Measurements from ENCODE around the gene RELN. TPM values are rescaled to one million over a fixed set of nuclear protein-coding genes. Genes with fewer than 3 reads are reported as not detected.

Gene RELN
- total and polyA plus RNA-seq, 2 donors from 2014 or later = 0.95 to 5.4 TPM

DNA sequence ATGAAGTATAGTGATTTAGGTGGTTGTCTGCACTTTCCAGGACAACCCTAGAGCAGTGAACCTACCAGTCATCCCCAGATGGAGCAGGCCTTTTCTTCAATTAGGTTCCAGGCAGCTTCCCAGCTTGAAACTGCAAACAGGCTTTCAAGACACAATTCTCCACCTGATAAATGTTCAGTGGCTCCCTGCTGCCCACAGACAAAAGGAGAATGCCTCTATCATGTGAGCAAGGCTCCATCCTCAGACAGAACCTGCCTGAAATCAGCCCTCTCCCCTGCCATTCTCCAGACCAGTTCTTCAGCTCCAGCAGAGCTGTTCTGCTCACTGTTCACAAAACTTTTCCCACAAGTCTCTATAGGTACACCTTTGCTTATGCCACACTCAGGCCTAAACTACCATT lies 22.1 kb downstream of the RELN start:
- H3K4me1 ChIP-seq (ENCODE audit: control insufficient read depth in 2 of 3, insufficient read depth in 2 of 3, low read depth in 1 of 3, low read length in 3 of 3) = no peaks in the 10 kb centered on the region
- no peaks in the 10 kb centered on the region for H3K9me3 ChIP-seq (ENCODE audit: control insufficient read depth in 2 of 3, insufficient read depth in 1 of 3, low read length in 3 of 3)
- DNase-seq (no peak), FAIRE-seq (no peak)
- no peaks in the 10 kb centered on the region for H3K27me3 ChIP-seq (ENCODE audit: control insufficient read depth, insufficient read depth, low read length)
- H3K9ac ChIP-seq (ENCODE audit: low read length in 3 of 3) = no peak overlapping the region
- H3K27ac ChIP-seq (ENCODE audit: low read depth in 2 of 2, low read length in 2 of 2) = no peak overlapping the region
- H3K4me3 ChIP-seq (ENCODE audit: low read length in 3 of 3) = no peak overlapping the region
- intact Hi-C loops (cut with DNase I) = no loop called here
- no peaks in the 10 kb centered on the region for H3K36me3 ChIP-seq (ENCODE audit: control insufficient read depth in 2 of 3, insufficient read depth in 3 of 3, low read length in 3 of 3)
- TF ChIP-seq, protein P1, sequence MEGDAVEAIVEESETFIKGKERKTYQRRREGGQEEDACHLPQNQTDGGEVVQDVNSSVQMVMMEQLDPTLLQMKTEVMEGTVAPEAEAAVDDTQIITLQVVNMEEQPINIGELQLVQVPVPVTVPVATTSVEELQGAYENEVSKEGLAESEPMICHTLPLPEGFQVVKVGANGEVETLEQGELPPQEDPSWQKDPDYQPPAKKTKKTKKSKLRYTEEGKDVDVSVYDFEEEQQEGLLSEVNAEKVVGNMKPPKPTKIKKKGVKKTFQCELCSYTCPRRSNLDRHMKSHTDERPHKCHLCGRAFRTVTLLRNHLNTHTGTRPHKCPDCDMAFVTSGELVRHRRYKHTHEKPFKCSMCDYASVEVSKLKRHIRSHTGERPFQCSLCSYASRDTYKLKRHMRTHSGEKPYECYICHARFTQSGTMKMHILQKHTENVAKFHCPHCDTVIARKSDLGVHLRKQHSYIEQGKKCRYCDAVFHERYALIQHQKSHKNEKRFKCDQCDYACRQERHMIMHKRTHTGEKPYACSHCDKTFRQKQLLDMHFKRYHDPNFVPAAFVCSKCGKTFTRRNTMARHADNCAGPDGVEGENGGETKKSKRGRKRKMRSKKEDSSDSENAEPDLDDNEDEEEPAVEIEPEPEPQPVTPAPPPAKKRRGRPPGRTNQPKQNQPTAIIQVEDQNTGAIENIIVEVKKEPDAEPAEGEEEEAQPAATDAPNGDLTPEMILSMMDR (IDR thresholded peaks at IDR 0.05; ENCODE audit: borderline replicate concordance, extremely low read depth, insufficient read depth) = no peak

DNA sequence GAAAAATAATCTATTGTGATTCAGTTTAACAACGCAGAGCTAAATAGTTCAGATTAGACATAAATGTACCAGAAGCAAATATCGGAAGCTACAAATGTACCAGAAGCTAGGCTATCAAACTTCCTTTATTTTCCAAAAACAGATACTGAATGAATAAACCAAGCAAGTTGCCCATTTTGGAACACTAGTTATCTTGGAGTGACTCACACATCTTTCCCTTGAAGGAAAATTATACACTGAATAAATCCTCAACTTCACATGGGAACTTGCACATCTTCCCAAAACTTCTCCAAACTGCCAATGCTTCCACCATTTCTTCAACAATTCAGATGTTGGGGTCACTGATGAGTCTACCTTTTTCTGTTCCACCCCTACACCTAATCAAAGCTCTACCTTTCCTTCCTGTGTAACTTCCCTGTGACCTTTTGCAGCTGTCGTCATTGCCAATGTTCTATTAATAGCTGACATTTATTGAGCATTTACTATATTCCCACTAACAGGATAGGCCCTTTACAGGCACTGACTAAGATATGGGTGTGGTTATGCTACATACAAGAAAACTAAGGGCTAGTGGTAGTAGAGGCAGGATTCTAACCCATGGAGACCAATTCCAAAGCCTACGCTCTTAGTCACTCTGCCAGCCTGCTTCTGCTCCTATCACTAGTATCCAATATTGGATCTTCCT lies 22.7 kb downstream of the RELN start:
- no peak overlapping the region for H3K4me3 ChIP-seq (ENCODE audit: low read length in 3 of 3)
- H3K9ac ChIP-seq (ENCODE audit: low read length in 3 of 3) = no peak overlapping the region
- H3K9me3 ChIP-seq (ENCODE audit: control insufficient read depth in 2 of 3, insufficient read depth in 1 of 3, low read length in 3 of 3) = no peaks in the 10 kb centered on the region
- intact Hi-C loops (cut with DNase I) = no loop called here
- TF ChIP-seq, protein P1 (IDR thresholded peaks at IDR 0.05; ENCODE audit: borderline replicate concordance, extremely low read depth, insufficient read depth) = no peak
- H3K4me1 ChIP-seq (ENCODE audit: control insufficient read depth in 2 of 3, insufficient read depth in 2 of 3, low read depth in 1 of 3, low read length in 3 of 3) = no peaks in the 10 kb centered on the region
- no peaks in the 10 kb centered on the region for H3K27me3 ChIP-seq (ENCODE audit: control insufficient read depth, insufficient read depth, low read length)
- H3K27ac ChIP-seq (ENCODE audit: low read depth in 2 of 2, low read length in 2 of 2) = no peak overlapping the region
- DNase-seq (no peak), FAIRE-seq (no peak)
- H3K36me3 ChIP-seq (ENCODE audit: control insufficient read depth in 2 of 3, insufficient read depth in 3 of 3, low read length in 3 of 3) = no peaks in the 10 kb centered on the region

DNA sequence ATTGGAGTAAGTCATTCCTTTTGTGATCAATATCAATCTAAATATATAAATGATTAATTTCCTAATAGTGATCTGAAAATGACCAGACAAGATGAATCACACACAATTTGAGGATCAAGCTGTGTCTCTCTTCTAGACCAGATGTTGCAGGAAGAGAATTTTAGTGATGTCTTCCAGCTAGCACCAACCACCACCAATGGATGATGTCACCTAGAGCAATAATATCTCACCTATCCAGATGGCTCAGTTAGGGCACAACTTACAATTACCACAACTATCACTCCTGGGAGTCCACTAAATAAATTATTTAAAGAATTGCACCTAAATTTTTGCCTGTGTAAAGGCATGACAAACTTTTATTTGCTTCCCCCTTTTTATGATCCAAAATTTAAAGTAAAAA lies 25.2 kb downstream of the RELN start:
- no peak for FAIRE-seq
- intact Hi-C loops (cut with DNase I) = no loop called here
- H3K9me3 ChIP-seq (ENCODE audit: control insufficient read depth in 2 of 3, insufficient read depth in 1 of 3, low read length in 3 of 3) = no peaks in the 10 kb centered on the region
- TF ChIP-seq, protein P1 (IDR thresholded peaks at IDR 0.05; ENCODE audit: borderline replicate concordance, extremely low read depth, insufficient read depth) = no peak
- H3K9ac ChIP-seq (ENCODE audit: low read length in 3 of 3) = no peak overlapping the region
- no peak overlapping the region for H3K27ac ChIP-seq (ENCODE audit: low read depth in 2 of 2, low read length in 2 of 2)
- no peak overlapping the region for H3K4me3 ChIP-seq (ENCODE audit: low read length in 3 of 3)
- DNase-seq = no peak
- no peaks in the 10 kb centered on the region for H3K27me3 ChIP-seq (ENCODE audit: control insufficient read depth, insufficient read depth, low read length)
- no peaks in the 10 kb centered on the region for H3K4me1 ChIP-seq (ENCODE audit: control insufficient read depth in 2 of 3, insufficient read depth in 2 of 3, low read depth in 1 of 3, low read length in 3 of 3)
- no peaks in the 10 kb centered on the region for H3K36me3 ChIP-seq (ENCODE audit: control insufficient read depth in 2 of 3, insufficient read depth in 3 of 3, low read length in 3 of 3)

DNA sequence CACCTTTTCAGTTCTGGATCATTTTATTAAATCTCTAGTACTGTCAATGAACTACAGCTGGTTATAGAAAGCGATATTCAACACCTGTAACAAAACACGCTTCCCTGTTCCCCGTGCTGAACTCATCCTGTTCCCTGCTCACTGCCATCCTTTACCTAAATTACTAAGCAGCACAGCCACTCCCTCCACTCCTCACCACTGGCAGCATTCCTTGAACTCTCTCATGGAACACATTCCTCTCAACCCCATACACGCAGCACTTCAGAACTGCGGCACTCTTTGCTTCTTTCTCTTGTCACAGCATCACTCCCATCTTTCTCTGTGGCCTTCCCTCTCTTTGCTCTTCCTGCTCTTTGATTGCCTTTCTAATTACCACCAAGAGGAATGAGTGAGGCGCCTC lies 27.4 kb downstream of the RELN start:
- Histone ChIP-seq H3K9ac (ENCODE audit: low read length in 3 of 3) (no peak overlapping the region), H3K27me3 (ENCODE audit: control insufficient read depth, insufficient read depth, low read length) (no peaks in the 10 kb centered on the region), H3K27ac (ENCODE audit: low read depth in 2 of 2, low read length in 2 of 2) (no peak overlapping the region), H3K36me3 (ENCODE audit: control insufficient read depth in 2 of 3, insufficient read depth in 3 of 3, low read length in 3 of 3) (no peaks in the 10 kb centered on the region), H3K9me3 (ENCODE audit: control insufficient read depth in 2 of 3, insufficient read depth in 1 of 3, low read length in 3 of 3) (no peaks in the 10 kb centered on the region), H3K4me3 (ENCODE audit: low read length in 3 of 3) (no peak overlapping the region), H3K4me1 (ENCODE audit: control insufficient read depth in 2 of 3, insufficient read depth in 2 of 3, low read depth in 1 of 3, low read length in 3 of 3) (no peaks in the 10 kb centered on the region)
- FAIRE-seq (no peak), DNase-seq (peak in 2 of 5 donors; percentile 10 to 19)
- intact Hi-C loops (cut with DNase I) = no loop called here
- TF ChIP-seq, protein P1 (IDR thresholded peaks at IDR 0.05; ENCODE audit: borderline replicate concordance, extremely low read depth, insufficient read depth) = no peak
